Activated CD4-positive, alpha-beta memory T cell treated with anti-CD3 and anti-CD28 coated beads, Interleukin-2, amount 10 ng/mL, durations not matched to agents 7 days and 5 days (primary cell): ENCODE data around the gene PHOSPHO2. TPM values are rescaled to one million over a fixed set of nuclear protein-coding genes. Genes with fewer than 3 reads are reported as not detected.

ENCODE experiments used
- CTCF ChIA-PET: fragments of 350-600 bp; sonication (Branson Sonifier 250); formaldehyde crosslinking; loops from one replicate; lab custom pipeline; 2021; ENCODE audit warnings: antibody characterized with exemption, inconsistent platforms; lab: Charles Lee
- POLR2A ChIA-PET: fragments of 350-600 bp; sonication (Branson Sonifier 250); formaldehyde crosslinking; loops from one replicate; lab custom pipeline; 2021; ENCODE audit warnings: antibody characterized with exemption; lab: Charles Lee
- DNase-seq: peaks from one replicate; pipeline ENCODE4 v3.0.0-alpha.2; 2020
- H3K27ac Mint-ChIP-seq: one replicate; pipeline ENCODE4 v1.8.0; 2021; ENCODE audit warnings: mild to moderate bottlenecking, mixed read lengths
- H3K27me3 Mint-ChIP-seq: one replicate; pipeline ENCODE4 v1.8.0; 2021; ENCODE audit warnings: mixed read lengths
- H3K36me3 Mint-ChIP-seq: one replicate; pipeline ENCODE4 v1.8.0; 2021; ENCODE audit warnings: low read depth, mixed read lengths
- H3K4me1 Mint-ChIP-seq: one replicate; pipeline ENCODE4 v1.8.0; 2021; ENCODE audit warnings: mixed read lengths
- H3K4me3 Mint-ChIP-seq: one replicate; pipeline ENCODE4 v1.8.0; 2021; ENCODE audit warnings: mild to moderate bottlenecking, mixed read lengths
- H3K9me3 Mint-ChIP-seq: one replicate; pipeline ENCODE4 v1.8.0; 2021; ENCODE audit warnings: mixed read lengths
- total RNA-seq, 2 experiments: library from RNA; stranded (reverse); gene quantifications; one replicate each; pipeline ENCODE4 v1.2.3, GENCODE V29; 2021

PHOSPHO2 gene
- total RNA-seq, 2 experiments from 2014 or later: 2.8 to 3.4 TPM

GRCh38 chr2:169732075-169732474 is 37.8 kb downstream of the PHOSPHO2 start:
- Mint-ChIP-seq H3K9me3 (no peaks in the 10 kb centered on the region), H3K36me3 (no peaks in the 10 kb centered on the region), H3K27ac (no peak overlapping the region), H3K27me3 (peaks cover 39% of the 10 kb centered on the region), H3K4me1 (peaks cover 17% of the 10 kb centered on the region), H3K4me3 (no peak overlapping the region)
- no peak for DNase-seq
- ChIA-PET CTCF (no interaction called here), POLR2A (no interaction called here)

GRCh38 chr2:169732583-169733358 is 38.5 kb downstream of the PHOSPHO2 start:
- DNase-seq: no peak
- Mint-ChIP-seq H3K27me3 (peaks cover 41% of the 10 kb centered on the region), H3K4me3 (peak overlapping the region; percentile 86), H3K4me1 (peaks cover 20% of the 10 kb centered on the region), H3K9me3 (no peaks in the 10 kb centered on the region), H3K36me3 (no peaks in the 10 kb centered on the region), H3K27ac (no peak overlapping the region)
- ChIA-PET CTCF (no interaction called here), POLR2A (interaction anchor here (1.0 kb wide), 1 partner anchor 38 kb away, joined by 3 read pairs; the partner anchor contains the start of genes CFAP210 and PHOSPHO2)

GRCh38 chr2:169734169-169734847 is 40.0 kb downstream of the PHOSPHO2 start:
- no peak overlapping the region for H3K27ac Mint-ChIP-seq

GRCh38 chr2:169735623-169736022 is 41.4 kb downstream of the PHOSPHO2 start:
- ChIA-PET POLR2A (interaction anchor here (1.1 to 1.4 kb wide), 3 partner anchors 52 to 151 kb away, joined by 3 to 4 read pairs (median 3); no protein-coding TSS in a partner anchor), CTCF (interaction anchor here (0.6 kb wide), 1 partner anchor 17 kb away, joined by 3 read pairs; no protein-coding TSS in a partner anchor)
- H3K27me3 Mint-ChIP-seq: peaks cover 41% of the 10 kb centered on the region
- H3K9me3 Mint-ChIP-seq: no peaks in the 10 kb centered on the region
- no peak for DNase-seq
- no peaks in the 10 kb centered on the region for H3K36me3 Mint-ChIP-seq
- H3K4me1 Mint-ChIP-seq: peaks cover 20% of the 10 kb centered on the region
- no peak overlapping the region for H3K27ac Mint-ChIP-seq
- H3K4me3 Mint-ChIP-seq: peak overlapping the region; percentile 22

More at GRCh38 chr2:169734169-169734847, 40.0 kb downstream of the PHOSPHO2 start:
- Mint-ChIP-seq H3K4me3 (peak overlapping the region; percentile 68), H3K27me3 (peaks cover 41% of the 10 kb centered on the region), H3K9me3 (no peaks in the 10 kb centered on the region), H3K36me3 (no peaks in the 10 kb centered on the region), H3K4me1 (peaks cover 20% of the 10 kb centered on the region)
- no peak for DNase-seq
- CTCF ChIA-PET: no interaction called here
- POLR2A ChIA-PET: interaction anchor here (1.1 to 1.4 kb wide), 4 partner anchors 40 to 150 kb away, joined by 3 to 5 read pairs (median 4); partner anchors contain the start of genes CFAP210 and PHOSPHO2

GRCh38 chr2:169736902-169737301 is 42.6 kb downstream of the PHOSPHO2 start:
- CTCF ChIA-PET: no interaction called here
- H3K4me1 Mint-ChIP-seq: peaks cover 20% of the 10 kb centered on the region
- no peak overlapping the region for H3K27ac Mint-ChIP-seq
- POLR2A ChIA-PET: interaction anchor here (1.6 kb wide), 1 partner anchor 152 kb away, joined by 3 read pairs; no protein-coding TSS in a partner anchor
- no peak for DNase-seq
- peaks cover 39% of the 10 kb centered on the region for H3K27me3 Mint-ChIP-seq
- no peak overlapping the region for H3K4me3 Mint-ChIP-seq
- no peaks in the 10 kb centered on the region for H3K9me3 Mint-ChIP-seq
- no peaks in the 10 kb centered on the region for H3K36me3 Mint-ChIP-seq

GRCh38 chr2:169738566-169739229 is 44.4 kb downstream of the PHOSPHO2 start:
- Mint-ChIP-seq H3K9me3 (no peaks in the 10 kb centered on the region), H3K36me3 (no peaks in the 10 kb centered on the region), H3K27ac (no peak overlapping the region), H3K4me3 (no peak overlapping the region), H3K27me3 (peaks cover 23% of the 10 kb centered on the region), H3K4me1 (peaks cover 8% of the 10 kb centered on the region)
- DNase-seq: no peak
- ChIA-PET POLR2A (no interaction called here), CTCF (no interaction called here)

- peaks cover 8% of the 10 kb centered on the region for H3K4me1 Mint-ChIP-seq
- ChIA-PET POLR2A (no interaction called here), CTCF (no interaction called here)
- H3K27me3 Mint-ChIP-seq: peaks cover 23% of the 10 kb centered on the region
- H3K4me3 Mint-ChIP-seq: no peak overlapping the region
- no peak for DNase-seq
- H3K36me3 Mint-ChIP-seq: peaks cover 4% of the 10 kb centered on the region
- H3K27ac Mint-ChIP-seq: no peak overlapping the region
- no peaks in the 10 kb centered on the region for H3K9me3 Mint-ChIP-seq
Observed at GRCh38 chr2:169739351-169739750, 45.1 kb downstream of the PHOSPHO2 start.

- DNase-seq: no peak
- no peaks in the 10 kb centered on the region for H3K27me3 Mint-ChIP-seq
- no peak overlapping the region for H3K4me3 Mint-ChIP-seq
- no peak overlapping the region for H3K27ac Mint-ChIP-seq
- ChIA-PET POLR2A (no interaction called here), CTCF (no interaction called here)
- no peaks in the 10 kb centered on the region for H3K4me1 Mint-ChIP-seq
- peaks cover 4% of the 10 kb centered on the region for H3K36me3 Mint-ChIP-seq
- H3K9me3 Mint-ChIP-seq: no peaks in the 10 kb centered on the region
Observed at GRCh38 chr2:169743549-169743948, 49.3 kb downstream of the PHOSPHO2 start.

- Mint-ChIP-seq H3K36me3 (peaks cover 4% of the 10 kb centered on the region), H3K27me3 (no peaks in the 10 kb centered on the region), H3K27ac (no peak overlapping the region), H3K9me3 (no peaks in the 10 kb centered on the region), H3K4me1 (no peaks in the 10 kb centered on the region), H3K4me3 (no peak overlapping the region)
- CTCF ChIA-PET: no interaction called here
- DNase-seq: no peak
- POLR2A ChIA-PET: no interaction called here
Observed at GRCh38 chr2:169746240-169746639, 52.0 kb downstream of the PHOSPHO2 start.

GRCh38 chr2:169748319-169748718 is 54.0 kb downstream of the PHOSPHO2 start:
- no peaks in the 10 kb centered on the region for H3K4me1 Mint-ChIP-seq
- no peak overlapping the region for H3K27ac Mint-ChIP-seq
- H3K36me3 Mint-ChIP-seq: peaks cover 4% of the 10 kb centered on the region
- POLR2A ChIA-PET: no interaction called here
- CTCF ChIA-PET: no interaction called here
- H3K27me3 Mint-ChIP-seq: no peaks in the 10 kb centered on the region
- H3K4me3 Mint-ChIP-seq: no peak overlapping the region
- H3K9me3 Mint-ChIP-seq: no peaks in the 10 kb centered on the region
- DNase-seq: no peak
